ENCODE data around the gene HSD17B1.

HSD17B1 gene

GRCh38 chr17:42512733-42513251 is 39.9 kb upstream of the HSD17B1 start:
- TF ChIP-seq, protein P1, sequence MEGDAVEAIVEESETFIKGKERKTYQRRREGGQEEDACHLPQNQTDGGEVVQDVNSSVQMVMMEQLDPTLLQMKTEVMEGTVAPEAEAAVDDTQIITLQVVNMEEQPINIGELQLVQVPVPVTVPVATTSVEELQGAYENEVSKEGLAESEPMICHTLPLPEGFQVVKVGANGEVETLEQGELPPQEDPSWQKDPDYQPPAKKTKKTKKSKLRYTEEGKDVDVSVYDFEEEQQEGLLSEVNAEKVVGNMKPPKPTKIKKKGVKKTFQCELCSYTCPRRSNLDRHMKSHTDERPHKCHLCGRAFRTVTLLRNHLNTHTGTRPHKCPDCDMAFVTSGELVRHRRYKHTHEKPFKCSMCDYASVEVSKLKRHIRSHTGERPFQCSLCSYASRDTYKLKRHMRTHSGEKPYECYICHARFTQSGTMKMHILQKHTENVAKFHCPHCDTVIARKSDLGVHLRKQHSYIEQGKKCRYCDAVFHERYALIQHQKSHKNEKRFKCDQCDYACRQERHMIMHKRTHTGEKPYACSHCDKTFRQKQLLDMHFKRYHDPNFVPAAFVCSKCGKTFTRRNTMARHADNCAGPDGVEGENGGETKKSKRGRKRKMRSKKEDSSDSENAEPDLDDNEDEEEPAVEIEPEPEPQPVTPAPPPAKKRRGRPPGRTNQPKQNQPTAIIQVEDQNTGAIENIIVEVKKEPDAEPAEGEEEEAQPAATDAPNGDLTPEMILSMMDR (IDR thresholded peaks at IDR 0.05; ENCODE audit: low read depth, low read length): no peak
- DNase-seq (ENCODE audit: extremely low read depth, low read depth): no peak

DNA sequence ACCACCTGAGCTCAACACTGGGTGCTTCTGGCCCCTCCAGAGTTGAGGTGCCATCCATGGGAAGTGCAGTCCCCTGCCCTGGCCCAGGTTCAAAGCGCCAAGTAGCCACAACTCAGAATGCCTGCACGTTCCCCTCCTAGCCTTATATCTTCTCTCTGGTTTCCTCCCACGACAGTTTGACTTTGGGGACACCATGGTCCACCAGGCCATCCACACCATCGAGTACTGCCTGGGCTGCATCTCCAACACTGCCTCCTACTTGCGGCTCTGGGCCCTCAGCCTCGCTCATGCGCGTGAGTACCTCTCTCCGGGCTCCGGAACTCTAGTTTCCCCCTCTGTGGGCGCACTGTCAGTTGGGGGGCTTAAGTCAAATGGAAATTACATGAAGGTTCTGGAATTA is 39.0 kb upstream of the HSD17B1 start:
- no peak for DNase-seq (ENCODE audit: extremely low read depth, low read depth)
- TF ChIP-seq, protein P1 (IDR thresholded peaks at IDR 0.05; ENCODE audit: low read depth, low read length): no peak

DNA sequence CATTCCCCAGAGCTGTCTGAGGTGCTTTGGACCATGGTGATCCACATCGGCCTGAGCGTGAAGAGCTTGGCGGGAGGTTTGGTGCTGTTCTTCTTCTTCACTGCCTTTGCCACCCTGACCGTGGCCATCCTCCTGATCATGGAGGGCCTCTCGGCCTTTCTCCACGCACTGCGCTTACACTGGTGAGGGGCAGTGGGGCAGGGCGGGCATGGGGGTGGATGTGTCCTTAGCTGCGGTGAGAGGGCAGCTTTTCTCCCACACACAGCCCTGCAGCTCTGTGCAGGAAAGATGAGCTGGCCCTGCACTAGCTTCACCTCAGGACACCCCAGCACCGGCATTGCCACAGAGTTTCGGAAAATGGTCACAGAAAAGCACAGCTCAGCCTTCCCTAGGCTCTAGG is 38.4 kb upstream of the HSD17B1 start:
- TF ChIP-seq, protein P1 (IDR thresholded peaks at IDR 0.05; ENCODE audit: low read depth, low read length): no peak
- DNase-seq (ENCODE audit: extremely low read depth, low read depth): no peak

GRCh38 chr17:42514867-42515266 is 37.9 kb upstream of the HSD17B1 start:
- TF ChIP-seq, protein P1 (IDR thresholded peaks at IDR 0.05; ENCODE audit: low read depth, low read length): no peak
- no peak for DNase-seq (ENCODE audit: extremely low read depth, low read depth)

DNA sequence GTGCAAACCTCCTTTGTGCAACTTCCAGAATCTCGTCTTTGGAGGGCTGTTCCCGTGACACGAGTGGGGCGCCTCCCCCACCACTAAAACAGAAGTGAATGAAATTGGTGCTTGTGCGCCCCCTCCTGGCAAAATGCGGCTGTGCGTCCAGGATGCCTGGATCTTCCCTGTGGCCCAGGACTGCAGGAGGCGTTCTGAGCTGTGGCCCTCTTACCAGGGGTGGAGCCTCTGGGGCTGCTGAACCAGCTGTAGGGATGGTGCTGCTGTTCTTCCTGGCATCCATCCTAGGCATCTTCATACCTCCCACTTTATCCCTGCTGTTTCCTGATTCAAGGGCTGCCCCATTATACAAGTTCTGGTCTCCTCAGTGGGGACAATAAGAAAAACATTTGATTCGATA is 35.2 kb upstream of the HSD17B1 start:
- peak; percentile 91 for DNase-seq (ENCODE audit: extremely low read depth, low read depth)
- TF ChIP-seq, protein P1 (IDR thresholded peaks at IDR 0.05; ENCODE audit: low read depth, low read length): peak; percentile 96

GRCh38 chr17:42518046-42518754 is 34.5 kb upstream of the HSD17B1 start:
- DNase-seq (ENCODE audit: extremely low read depth, low read depth): peak; percentile 87
- TF ChIP-seq, protein P1 (IDR thresholded peaks at IDR 0.05; ENCODE audit: low read depth, low read length): no peak

- TF ChIP-seq, protein P1 (IDR thresholded peaks at IDR 0.05; ENCODE audit: low read depth, low read length): no peak
- DNase-seq (ENCODE audit: extremely low read depth, low read depth): no peak
These were observed 33.8 kb upstream of the HSD17B1 start for GRCh38 chr17:42518755-42519545.
